IMR-90 (cell line): ENCODE results near the gene CTSL. TPM values are rescaled to one million over a fixed set of nuclear protein-coding genes. Genes with fewer than 3 reads are reported as not detected.
A peak's percentile ranks its signal among the peaks of the same experiment; 100 is the strongest.

Experiments
- ATAC-seq: fragments of 200-7000 bp; cut with Tn5 transposase; 2 replicates; pipeline ENCODE4 v1.9.1; 2020; ENCODE audit warnings: low read depth, mild to moderate bottlenecking, moderate library complexity
- BruUV-seq: library from RNA; stranded (reverse); fragments of 400-500 nt; replicated peaks from 2 replicates; lab custom pipeline; 2021; lab: Mats Ljungman, UMichigan
- CTCF ChIA-PET: fragments of 300-600 bp; formaldehyde crosslinking; extraction: SDS; loops from one replicate; lab custom pipeline; 2021; ENCODE audit warnings: antibody characterized with exemption; lab: Yijun Ruan, JAX
- POLR2A ChIA-PET: fragments of 300-600 bp; sonication (Branson Sonifier 250); formaldehyde crosslinking; loops from one replicate; lab custom pipeline; 2022; ENCODE audit warnings: antibody characterized with exemption; ENCODE audit not compliant: unreplicated experiment; lab: Charles Lee
- DNase-seq: peaks from one replicate; pipeline ENCODE4 v3.0.0; 2013
- H2AFZ ChIP-seq: replicated peaks from 2 replicates; pipeline ENCODE3; 2013; ENCODE audit warnings: low read length, mild to moderate bottlenecking; ENCODE audit not compliant: poor library complexity
- H2AK5ac ChIP-seq: 2 replicates; pipeline ENCODE4 v1.6.1; 2013; ENCODE audit warnings: low read depth, low read length, inconsistent platforms
- H2AK9ac ChIP-seq: replicated peaks from 2 replicates; pipeline ENCODE3; 2013; ENCODE audit warnings: mild to moderate bottlenecking, low read depth, low read length, moderate library complexity; ENCODE audit not compliant: poor library complexity
- H2BK120ac ChIP-seq: 2 replicates; pipeline ENCODE4 v1.6.1; 2013; ENCODE audit warnings: low read depth, low read length, inconsistent platforms
- H2BK15ac ChIP-seq: 3 replicates; pipeline ENCODE4 v1.6.1; 2013; ENCODE audit warnings: low read depth, low read length, inconsistent platforms
- H2BK20ac ChIP-seq: 2 replicates; pipeline ENCODE4 v1.6.1; 2013; ENCODE audit warnings: low read depth, mild to moderate bottlenecking, inconsistent platforms, low read length, moderate library complexity
- H2BK5ac ChIP-seq: 2 replicates; pipeline ENCODE4 v1.6.1; 2013; ENCODE audit warnings: mild to moderate bottlenecking, low read depth, low read length, inconsistent platforms; ENCODE audit not compliant: poor library complexity, severe bottlenecking
- H3K14ac ChIP-seq: replicated peaks from 2 replicates; pipeline ENCODE4 v1.6.1; 2013; ENCODE audit warnings: low read depth, low read length, inconsistent platforms
- H3K18ac ChIP-seq: 2 replicates; pipeline ENCODE4 v1.6.1; 2013; ENCODE audit warnings: low read depth, low read length, control low read depth
- H3K23ac ChIP-seq: 2 replicates; pipeline ENCODE4 v1.6.1; 2013; ENCODE audit warnings: low read depth, low read length, inconsistent platforms
- H3K27ac ChIP-seq: 2 replicates; pipeline ENCODE4 v1.5.1; 2013; ENCODE audit warnings: mild to moderate bottlenecking, control low read depth, low read length; ENCODE audit not compliant: insufficient read depth
- H3K27me3 ChIP-seq: 2 replicates; pipeline ENCODE4 v1.6.1; 2013; ENCODE audit warnings: low read length; ENCODE audit not compliant: control insufficient read depth, insufficient read depth
- H3K36me3 ChIP-seq: 2 replicates; pipeline ENCODE4 v1.6.1; 2013; ENCODE audit warnings: low read length, mixed read lengths; ENCODE audit not compliant: control insufficient read depth, insufficient read depth
- H3K4ac ChIP-seq: 2 replicates; pipeline ENCODE4 v1.6.1; 2013; ENCODE audit warnings: low read depth, low read length, inconsistent platforms
- H3K4me1 ChIP-seq: 2 replicates; pipeline ENCODE4 v1.6.1; 2013; ENCODE audit warnings: low read length, mixed read lengths; ENCODE audit not compliant: control insufficient read depth, insufficient read depth
- H3K4me2 ChIP-seq: 2 replicates; pipeline ENCODE4 v1.6.1; 2013; ENCODE audit warnings: low read depth, mild to moderate bottlenecking, control low read depth, low read length, moderate library complexity
- H3K4me3 ChIP-seq: 2 replicates; pipeline ENCODE4 v1.5.1; 2013; ENCODE audit warnings: low read depth, mild to moderate bottlenecking, control low read depth, low read length, moderate library complexity; ENCODE audit not compliant: insufficient read depth
- H3K56ac ChIP-seq: 2 replicates; pipeline ENCODE4 v1.6.1; 2013; ENCODE audit warnings: low read length, inconsistent platforms; ENCODE audit not compliant: insufficient read depth; ENCODE audit errors: extremely low read depth
- H3K79me1 ChIP-seq, 2 experiments: 2 replicates each; pipeline ENCODE4 v1.6.1; 2013; ENCODE audit warnings: low read length in 2 of 2, inconsistent platforms in 1 of 2, low read depth in 1 of 2
- H3K9ac ChIP-seq: 2 replicates; pipeline ENCODE4 v1.6.1; 2013; ENCODE audit warnings: low read depth, low read length, control low read depth
- H3K9me1 ChIP-seq: 2 replicates; pipeline ENCODE4 v1.6.1; 2013; ENCODE audit warnings: low read length, inconsistent platforms; ENCODE audit not compliant: insufficient read depth
- H3K9me3 ChIP-seq: 2 replicates; pipeline ENCODE4 v1.6.1; 2013; ENCODE audit warnings: low read length; ENCODE audit not compliant: control insufficient read depth, insufficient read depth
- H4K20me1 ChIP-seq: 2 replicates; pipeline ENCODE4 v1.6.1; 2013; ENCODE audit warnings: low read length, inconsistent platforms; ENCODE audit not compliant: insufficient read depth
- H4K5ac ChIP-seq: 2 replicates; pipeline ENCODE4 v1.6.1; 2013; ENCODE audit warnings: mild to moderate bottlenecking, low read depth, low read length, control low read depth
- H4K8ac ChIP-seq, 2 experiments: 2 replicates each; pipeline ENCODE4 v1.6.1; 2013; ENCODE audit warnings: low read depth in 2 of 2, low read length in 2 of 2, control low read depth in 1 of 2, inconsistent platforms in 1 of 2
- H4K91ac ChIP-seq: 2 replicates; pipeline ENCODE4 v1.6.1; 2013; ENCODE audit warnings: low read depth, low read length, inconsistent platforms; ENCODE audit not compliant: insufficient read depth
- CEBPB ChIP-seq: IDR thresholded peaks from 2 replicates; pipeline ENCODE4 v1.6.1; 2012; ENCODE audit warnings: low read depth, low read length, improper control_type of control experiment
- NFE2L2 ChIP-seq: fragments of 150-350 bp; IDR thresholded peaks from 2 replicates; pipeline ENCODE4 v1.6.1; 2016; ENCODE audit warnings: low read depth, mild to moderate bottlenecking, low read length
- WGBS, 2 experiments: methylation state at CpG; one replicate each; pipeline versions ENCODE4 v1.1.5 to v1.1.7; 2013; ENCODE audit warnings: missing lambda C conversion rate in 2 of 2; ENCODE audit not compliant: insufficient read length in 1 of 2; ENCODE audit errors: extremely low coverage in 2 of 2; 5-methylcytosine and 5-hydroxymethylcytosine counted together
- dilution Hi-C: fragments of 300-500 bp; cut with HindIII; formaldehyde crosslinking; loops from one replicate; pipeline ENCODE4 v1.14.3; 2018; ENCODE audit warnings: low sequenced_read_pairs; ENCODE audit not compliant: unreplicated experiment
- in situ Hi-C: fragments of 300-500 bp; cut with MboI; formaldehyde crosslinking; loops from 3 replicates; pipeline ENCODE4 v1.14.3; 2019; ENCODE audit warnings: low sequenced_read_pairs, inconsistent platforms, mixed read lengths
- intact Hi-C: fragments of 100-400 bp; cut with micrococcal nuclease; formaldehyde crosslinking; loops from 2 replicates; pipeline ENCODE4 v1.10.0; 2022
- polyA plus RNA-seq, 3 experiments: library from polyadenylated mRNA; depleted of rRNA; stranded (reverse); fragments of >200 nt; gene quantifications; 2 replicates each; pipeline ENCODE4 v1.2.3, GENCODE V29; 2012; ENCODE audit warnings: low replicate concordance in 1 of 3
- total RNA-seq: library from RNA; depleted of rRNA; stranded (reverse); fragments of >200 nt; gene quantifications from 2 replicates; pipeline ENCODE4 v1.2.3, GENCODE V29; 2012

CTSL gene
- total and polyA plus RNA-seq, 2 of the 4 experiments (the other 2 are of a cell fraction), result 57.0 to 112 TPM

GRCh38 chr9:87685871-87686519 lies 39.9 kb upstream of the CTSL start:
- H3K4ac ChIP-seq, result no peak overlapping the region
- H2BK20ac ChIP-seq, result no peak overlapping the region
- ChIA-PET CTCF (interaction anchor here (0.7 to 2.4 kb wide), 4 partner anchors 26 to 129 kb away, joined by 3 to 8 read pairs (median 8); no protein-coding TSS in a partner anchor), POLR2A (no interaction called here)
- TF ChIP-seq NFE2L2, result peak; percentile 32; the same call in 1 of the 2 replicates
- no peak for TF ChIP-seq CEBPB
- H2AK5ac ChIP-seq, result no peak overlapping the region
- no CpG with 5 or more reads among the region's 14 CpGs for WGBS, 2 experiments
- H4K20me1 ChIP-seq, result no peaks in the 10 kb centered on the region
- H3K27ac ChIP-seq, result no peak overlapping the region
- ATAC-seq, result peak; percentile 63
- no peak overlapping the region for H4K91ac ChIP-seq
- no peak overlapping the region for H3K9ac ChIP-seq
- no peaks in the 10 kb centered on the region for H3K79me1 ChIP-seq
- no peak overlapping the region for H2BK15ac ChIP-seq
- no peak overlapping the region for H3K14ac ChIP-seq
- H2BK120ac ChIP-seq, result no peak overlapping the region
- no peak overlapping the region for H3K4me3 ChIP-seq
- H4K8ac ChIP-seq, result no peak overlapping the region
- no peak overlapping the region for H3K4me2 ChIP-seq
- intact Hi-C loops (loop anchor here (2.0 kb wide), 1 partner anchor 39 kb away; no protein-coding TSS in a partner anchor), dilution Hi-C loops (no loop called here), in situ Hi-C loops (loop anchor here (25.0 kb wide), 2 partner anchors 351 to 1326 kb away; no protein-coding TSS in a partner anchor)
- no peaks in the 10 kb centered on the region for H3K9me1 ChIP-seq
- no peak overlapping the region for H3K18ac ChIP-seq
- H4K5ac ChIP-seq, result no peak overlapping the region
- no peak overlapping the region for H2BK5ac ChIP-seq
- peak; percentile 27 for DNase-seq
- peaks cover 4% of the 10 kb centered on the region for H3K4me1 ChIP-seq
- H3K27me3 ChIP-seq, result peaks cover 2% of the 10 kb centered on the region
- no peak overlapping the region for H2AK9ac ChIP-seq
- H3K36me3 ChIP-seq, result no peaks in the 10 kb centered on the region
- no TSS peak for BruUV-seq
- H2AFZ ChIP-seq, result peak overlapping the region; percentile 28
- no peaks in the 10 kb centered on the region for H3K9me3 ChIP-seq
- H3K23ac ChIP-seq, result no peak overlapping the region
- H3K56ac ChIP-seq, result no peak overlapping the region
